Ovary (tissue), 9 donors: ENCODE results near the gene RPUSD3. TPM values are rescaled to one million over a fixed set of nuclear protein-coding genes. Genes with fewer than 3 reads are reported as not detected.

ENCODE experiments used
- polyA plus RNA-seq, 2 donors: library from polyadenylated mRNA; stranded (reverse); fragments of 200-250 nt in 1 of 2; fragments of 350-450 nt in 1 of 2; fragmentation: Illumina TruSeq in 1 of 2; extraction: RNeasy Lipid Tissue Mini Kit (QIAGEN cat#74804) in 1 of 2; gene quantifications; one replicate each; pipeline ENCODE4 v1.2.3, GENCODE V29; 2013 to 2014
- total RNA-seq, 7 donors: library from RNA; depleted of rRNA in 2 of 7; stranded (reverse); fragments of >200 nt in 2 of 7; fragmentation: NEBNext Ultra II Directional in 3 of 7; extraction: Animal tissue kit (Norgen Biotek cat#: 25700) in 3 of 7; gene quantifications; one replicate each; pipeline versions ENCODE4 v1.1.0 to v1.2.4, GENCODE V29; 2016 to 2023
- donor health status: DM: no; HTN: no; CAD: no; lungs with moderate emphysema.
- donor health status: DM: no; HTN: no; CAD: no.
- donor health status: Bipolar disorder and iron deficiency.
- donor health status: DM: yes; HTN: yes; CAD: no.
- donor health status: DM: no; HTN: no; CAD: no.
- donor health status: DM: yes; HTN: yes; CAD: no.

The RPUSD3 gene
- total and polyA plus RNA-seq, 9 donors: 19.4 to 32.2 (median 26.8) TPM

Other genes starting within 250 kb of the RPUSD3 start
- gene MTMR14, start 194.5 kb downstream of the RPUSD3 start, total RNA-seq: 10 to 100 TPM; 18.0 to 27.2 (median 23.9) TPM
- gene MTMR14, start 194.5 kb downstream of the RPUSD3 start, polyA plus RNA-seq: 10 to 100 TPM; 22.7 to 29.2 TPM
- gene CPNE9, start 140.2 kb downstream of the RPUSD3 start, total RNA-seq: not detected
- gene CPNE9, start 140.2 kb downstream of the RPUSD3 start, polyA plus RNA-seq: under 1 TPM in 1 of 2 donors, not detected in 1; 0.07 TPM
- 10 to 100 TPM; 11.7 to 26.4 (median 23.1) TPM for gene BRPF1, start 112.3 kb downstream of the RPUSD3 start, total RNA-seq
- 10 to 100 TPM in 1 of 2 donors, 1 to 10 TPM in 1; 7.2 to 12.1 TPM for gene BRPF1, start 112.3 kb downstream of the RPUSD3 start, polyA plus RNA-seq
- gene OGG1, start 94.1 kb downstream of the RPUSD3 start, total RNA-seq: 10 to 100 TPM; 16.8 to 54.3 (median 31.5) TPM
- 10 to 100 TPM; 28.1 to 28.9 TPM for gene OGG1, start 94.1 kb downstream of the RPUSD3 start, polyA plus RNA-seq
- 10 to 100 TPM; 38.4 to 67.3 (median 48.4) TPM for gene CAMK1, start 74.1 kb downstream of the RPUSD3 start, total RNA-seq
- 10 to 100 TPM; 34.8 to 38.7 TPM for gene CAMK1, start 74.1 kb downstream of the RPUSD3 start, polyA plus RNA-seq
- 10 to 100 TPM; 49.4 to 77.9 (median 67.4) TPM for gene TADA3, start 51.5 kb downstream of the RPUSD3 start, total RNA-seq
- 10 to 100 TPM; 45.5 to 49.5 TPM for gene TADA3, start 51.5 kb downstream of the RPUSD3 start, polyA plus RNA-seq
- 100 to 1,000 TPM in 3 of 7 donors, 10 to 100 TPM in 4; 58.3 to 123 (median 85.1) TPM for gene ARPC4, start 50.9 kb downstream of the RPUSD3 start, total RNA-seq
- gene ARPC4, start 50.9 kb downstream of the RPUSD3 start, polyA plus RNA-seq: 100 to 1,000 TPM in 1 of 2 donors, 10 to 100 TPM in 1; 75.2 to 189 TPM
- gene TTLL3, start 33.7 kb downstream of the RPUSD3 start, total RNA-seq: 10 to 100 TPM; 53.4 to 94.4 (median 65.1) TPM
- 10 to 100 TPM; 43.0 to 62.0 TPM for gene TTLL3, start 33.7 kb downstream of the RPUSD3 start, polyA plus RNA-seq
- 1 to 10 TPM in 2 of 7 donors, under 1 TPM in 1, not detected in 4; 0.23 to 3.0 (median 1.2) TPM for gene CIDEC, start 36.2 kb upstream of the RPUSD3 start, total RNA-seq
- gene CIDEC, start 36.2 kb upstream of the RPUSD3 start, polyA plus RNA-seq: 1 to 10 TPM in 1 of 2 donors, not detected in 1; 1.4 TPM
- 10 to 100 TPM; 25.7 to 39.9 (median 31.6) TPM for gene JAGN1, start 46.6 kb upstream of the RPUSD3 start, total RNA-seq
- gene JAGN1, start 46.6 kb upstream of the RPUSD3 start, polyA plus RNA-seq: 10 to 100 TPM; 36.2 to 54.0 TPM
- gene IL17RE, start 58.8 kb upstream of the RPUSD3 start, total RNA-seq: 1 to 10 TPM in 6 of 7 donors, under 1 TPM in 1; 0.48 to 3.6 (median 1.3) TPM
- 1 to 10 TPM; 1.1 to 2.0 TPM for gene IL17RE, start 58.8 kb upstream of the RPUSD3 start, polyA plus RNA-seq
- gene IL17RC, start 73.1 kb upstream of the RPUSD3 start, total RNA-seq: 10 to 100 TPM; 24.0 to 46.5 (median 37.4) TPM
- 10 to 100 TPM; 14.2 to 34.1 TPM for gene IL17RC, start 73.1 kb upstream of the RPUSD3 start, polyA plus RNA-seq
- gene CRELD1, start 89.8 kb upstream of the RPUSD3 start, total RNA-seq: 10 to 100 TPM; 11.2 to 35.2 (median 29.0) TPM
- gene CRELD1, start 89.8 kb upstream of the RPUSD3 start, polyA plus RNA-seq: 10 to 100 TPM; 18.3 to 31.8 TPM
- 1 to 10 TPM; 1.4 to 6.0 (median 2.6) TPM for gene PRRT3, start 108.4 kb upstream of the RPUSD3 start, total RNA-seq
- gene PRRT3, start 108.4 kb upstream of the RPUSD3 start, polyA plus RNA-seq: 1 to 10 TPM; 1.0 TPM
- gene EMC3, start 142.8 kb upstream of the RPUSD3 start, total RNA-seq: 10 to 100 TPM; 21.3 to 45.2 (median 28.4) TPM
- gene EMC3, start 142.8 kb upstream of the RPUSD3 start, polyA plus RNA-seq: 100 to 1,000 TPM in 1 of 2 donors, 10 to 100 TPM in 1; 46.0 to 108 TPM
- 1 to 10 TPM; 2.0 to 4.1 (median 3.4) TPM for gene FANCD2, start 182.4 kb upstream of the RPUSD3 start, total RNA-seq
- gene FANCD2, start 182.4 kb upstream of the RPUSD3 start, polyA plus RNA-seq: 1 to 10 TPM; 2.4 to 4.3 TPM